NCI-H1105 (cell line): Measurements from ENCODE around the gene PTPRN2.

Experiments
- DNase-seq: peaks from one replicate; lab custom pipeline; 2025; lab: John Stamatoyannopoulos, UW

The PTPRN2 gene

GRCh38 chr7:158094671-158095226 lies 492.9 kb downstream of the PTPRN2 start:
- DNase-seq = no peak

GRCh38 chr7:158094046-158094445 lies 493.6 kb downstream of the PTPRN2 start:
- DNase-seq = no peak

GRCh38 chr7:158093156-158093796 lies 494.3 kb downstream of the PTPRN2 start:
- DNase-seq = no peak

- DNase-seq = no peak
Measured at GRCh38 chr7:158087196-158087595, 500.4 kb downstream of the PTPRN2 start.

- no peak for DNase-seq
Measured at GRCh38 chr7:158085741-158086695, 501.6 kb downstream of the PTPRN2 start.

- no peak for DNase-seq
Measured at GRCh38 chr7:158084555-158084954, 503.1 kb downstream of the PTPRN2 start.

GRCh38 chr7:158083526-158084310 lies 503.9 kb downstream of the PTPRN2 start:
- no peak for DNase-seq

- no peak for DNase-seq
Measured at GRCh38 chr7:158082761-158083160, 504.9 kb downstream of the PTPRN2 start.

GRCh38 chr7:158080899-158081445 lies 506.7 kb downstream of the PTPRN2 start:
- no peak for DNase-seq

GRCh38 chr7:158077934-158078910 lies 509.4 kb downstream of the PTPRN2 start:
- DNase-seq = peak; percentile 96

GRCh38 chr7:158077151-158077840 lies 510.3 kb downstream of the PTPRN2 start:
- no peak for DNase-seq

- no peak for DNase-seq
Measured at GRCh38 chr7:158076656-158077055, 511.0 kb downstream of the PTPRN2 start.

GRCh38 chr7:158076215-158076614 lies 511.4 kb downstream of the PTPRN2 start:
- no peak for DNase-seq

- DNase-seq = no peak
Measured at GRCh38 chr7:158075633-158076001, 512.0 kb downstream of the PTPRN2 start.

GRCh38 chr7:158074896-158075632 lies 512.6 kb downstream of the PTPRN2 start:
- peak; percentile 83 for DNase-seq

GRCh38 chr7:158073845-158074840 lies 513.5 kb downstream of the PTPRN2 start:
- DNase-seq = peak; percentile 42

- DNase-seq = no peak
Measured at GRCh38 chr7:158072991-158073730, 514.5 kb downstream of the PTPRN2 start.
